NCI-H2196 (cell line): Measurements from ENCODE around the gene GUK1.
A peak's percentile ranks its signal among the peaks of the same experiment; 100 is the strongest.

Source experiments
- DNase-seq: peaks from one replicate; lab custom pipeline; 2025; ENCODE audit not compliant: unreplicated experiment; lab: John Stamatoyannopoulos, UW

Gene GUK1, protein sequence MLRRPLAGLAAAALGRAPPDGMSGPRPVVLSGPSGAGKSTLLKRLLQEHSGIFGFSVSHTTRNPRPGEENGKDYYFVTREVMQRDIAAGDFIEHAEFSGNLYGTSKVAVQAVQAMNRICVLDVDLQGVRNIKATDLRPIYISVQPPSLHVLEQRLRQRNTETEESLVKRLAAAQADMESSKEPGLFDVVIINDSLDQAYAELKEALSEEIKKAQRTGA

DNA sequence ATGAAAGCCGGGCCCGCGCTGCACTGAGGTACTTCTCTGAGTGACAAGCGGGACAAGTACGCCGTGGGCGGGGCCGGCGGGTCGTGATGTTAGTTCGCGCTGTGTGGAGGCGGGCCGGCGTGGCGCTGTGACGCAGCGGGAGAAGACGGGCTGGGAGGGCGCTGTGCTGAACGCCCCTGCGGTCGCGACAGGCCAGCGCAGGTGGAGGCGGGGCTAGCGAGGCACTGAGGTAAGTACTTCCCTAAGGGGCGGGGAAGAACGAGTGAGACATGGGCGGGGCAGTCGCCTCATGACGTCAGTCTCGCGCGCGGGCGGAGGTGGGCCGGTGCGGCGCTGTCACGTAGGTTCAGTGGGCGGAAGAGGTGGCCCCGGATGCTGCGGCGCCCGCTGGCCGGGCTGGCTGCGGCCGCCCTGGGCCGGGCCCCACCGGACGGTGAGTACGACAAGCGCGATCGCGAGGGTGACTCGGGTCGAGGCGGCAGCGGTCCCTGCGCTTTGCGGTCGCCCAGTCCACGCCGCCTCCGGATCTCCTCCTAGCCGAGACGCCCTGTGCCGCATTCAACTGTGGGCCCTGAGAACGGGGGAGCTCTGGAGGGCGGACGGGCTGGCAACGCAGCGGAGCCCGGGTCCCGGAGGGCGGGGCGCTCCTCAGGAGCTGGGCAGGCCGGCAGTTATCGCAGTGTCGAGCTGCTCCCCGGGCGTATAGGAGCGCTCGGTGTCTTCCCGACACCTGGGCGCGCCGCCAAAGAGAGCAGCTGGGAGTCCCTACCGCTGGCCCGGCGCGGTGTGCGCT lies at the start of gene GUK1:
TSS of gene GUK1 (plus strand) at position 349 of the 793 bp plus-strand sequence. CDS start at position 373, 24 bp downstream.
- peak; percentile 99 for DNase-seq

DNA sequence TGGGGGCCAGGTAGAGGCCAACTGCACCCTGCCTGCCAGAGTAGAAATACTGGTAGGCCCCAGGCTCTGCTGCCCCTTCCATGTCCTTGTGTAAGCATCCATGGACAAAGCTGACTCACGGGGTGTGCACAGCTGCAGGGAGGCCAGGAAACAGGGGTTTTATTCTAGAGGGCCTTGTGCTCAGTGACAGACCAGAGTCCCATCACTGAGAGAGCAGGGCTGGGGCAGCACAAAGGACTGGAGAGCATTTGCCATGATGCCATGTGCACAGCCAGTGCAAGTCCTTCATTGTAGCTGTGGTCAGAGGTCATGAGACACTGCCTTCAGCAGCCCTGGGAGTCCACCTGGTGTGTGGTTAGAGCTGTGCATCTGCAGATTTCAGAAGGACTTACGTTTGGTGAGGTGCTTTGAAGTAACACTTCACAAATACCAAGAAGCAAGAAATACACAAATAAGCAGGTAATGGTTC lies 49.4 kb upstream of the GUK1 start:
- no peak for DNase-seq

DNA sequence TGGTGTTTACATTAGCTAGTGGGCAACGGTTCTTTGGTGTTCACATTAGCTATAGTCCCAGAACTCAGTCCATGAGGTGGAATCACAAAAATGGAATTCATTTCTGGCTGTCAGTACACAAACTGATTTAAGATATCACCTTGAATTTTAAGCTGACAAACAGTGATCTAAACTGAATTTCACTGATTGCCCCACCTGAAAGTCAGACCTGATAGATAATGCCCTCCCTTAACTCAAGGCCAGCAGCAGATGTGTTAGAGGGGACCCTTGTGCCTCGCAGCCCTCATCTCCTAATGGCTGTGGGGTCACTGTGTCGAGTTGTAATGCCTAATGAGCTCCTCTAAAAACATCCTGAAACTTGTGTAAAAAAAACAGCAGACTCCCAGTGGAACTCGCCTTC lies 49.0 kb upstream of the GUK1 start:
- no peak for DNase-seq

DNA sequence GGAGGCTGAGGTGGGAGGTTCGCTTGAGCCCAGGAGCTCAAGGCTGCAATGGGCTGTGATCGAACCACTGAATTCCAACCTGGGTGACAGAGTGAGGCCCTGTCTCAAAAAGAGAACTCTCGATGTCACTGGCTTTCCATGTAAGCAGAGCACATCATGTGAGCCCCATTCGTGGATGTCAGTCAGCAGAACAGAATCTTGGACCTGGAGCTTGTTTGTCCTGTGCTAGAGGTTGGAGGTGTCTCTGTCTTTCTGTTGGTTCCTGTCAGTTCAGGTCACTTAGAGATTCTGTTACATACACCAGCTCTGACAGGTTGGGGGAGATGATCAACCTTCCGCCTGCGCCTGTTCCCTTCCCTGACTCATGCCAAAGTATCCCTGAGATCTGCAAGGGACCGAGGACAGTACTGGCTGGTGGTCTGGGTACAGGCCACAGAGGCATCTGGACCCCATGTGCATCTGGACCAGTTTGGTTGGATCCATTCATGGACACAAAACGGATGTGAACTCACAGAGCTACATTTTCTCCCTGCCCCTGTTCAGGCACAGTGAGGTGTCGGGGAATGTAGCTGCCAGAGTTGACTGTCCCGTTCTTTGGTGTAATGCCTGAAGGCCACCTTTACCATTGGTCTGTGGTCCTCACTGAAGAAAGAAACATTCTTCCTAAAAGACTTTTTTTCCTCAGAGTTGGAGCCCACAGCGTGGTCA lies 47.6 kb upstream of the GUK1 start:
- no peak for DNase-seq

DNA sequence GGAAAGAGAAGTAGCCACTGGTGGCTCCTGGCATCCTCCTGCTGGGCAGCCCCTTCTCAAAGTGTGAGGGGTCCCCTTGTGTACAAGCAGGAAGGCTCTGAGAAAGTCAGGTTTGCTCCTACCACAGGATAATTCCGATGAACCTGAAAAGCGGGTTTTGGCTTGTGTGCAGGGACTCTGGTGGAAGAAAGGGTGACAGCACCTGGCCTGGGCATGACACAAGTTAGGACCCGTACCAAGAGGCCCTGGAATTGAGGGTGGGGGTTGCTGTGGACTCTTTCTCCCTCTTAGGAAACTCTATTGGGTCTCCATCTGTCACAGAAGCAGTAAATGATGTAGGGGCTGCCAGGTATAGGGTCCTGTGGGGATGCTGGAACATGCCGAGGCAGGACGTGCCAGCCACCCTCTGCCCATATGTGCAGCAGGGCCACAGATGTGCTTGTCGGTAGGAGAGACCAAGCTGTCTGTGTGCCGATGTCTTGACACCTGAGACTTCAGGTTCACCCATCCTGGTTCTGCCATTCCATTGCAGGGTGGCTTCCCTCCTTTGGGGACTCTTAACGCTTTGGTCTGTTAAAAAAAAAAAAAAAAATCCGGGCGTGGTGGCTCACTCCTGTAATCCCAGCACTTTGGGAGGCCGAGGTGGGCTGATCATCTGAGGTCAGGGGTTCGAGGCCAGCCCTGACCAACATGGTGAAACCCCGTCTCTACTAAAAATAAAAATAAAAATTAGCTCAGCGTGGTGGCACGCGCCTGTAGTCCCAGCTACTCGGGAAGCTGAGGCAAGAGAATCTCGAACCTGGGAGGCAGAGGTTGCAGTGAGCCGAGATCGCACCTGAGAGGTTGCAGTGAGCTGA lies 46.8 kb upstream of the GUK1 start:
- DNase-seq: no peak

DNA sequence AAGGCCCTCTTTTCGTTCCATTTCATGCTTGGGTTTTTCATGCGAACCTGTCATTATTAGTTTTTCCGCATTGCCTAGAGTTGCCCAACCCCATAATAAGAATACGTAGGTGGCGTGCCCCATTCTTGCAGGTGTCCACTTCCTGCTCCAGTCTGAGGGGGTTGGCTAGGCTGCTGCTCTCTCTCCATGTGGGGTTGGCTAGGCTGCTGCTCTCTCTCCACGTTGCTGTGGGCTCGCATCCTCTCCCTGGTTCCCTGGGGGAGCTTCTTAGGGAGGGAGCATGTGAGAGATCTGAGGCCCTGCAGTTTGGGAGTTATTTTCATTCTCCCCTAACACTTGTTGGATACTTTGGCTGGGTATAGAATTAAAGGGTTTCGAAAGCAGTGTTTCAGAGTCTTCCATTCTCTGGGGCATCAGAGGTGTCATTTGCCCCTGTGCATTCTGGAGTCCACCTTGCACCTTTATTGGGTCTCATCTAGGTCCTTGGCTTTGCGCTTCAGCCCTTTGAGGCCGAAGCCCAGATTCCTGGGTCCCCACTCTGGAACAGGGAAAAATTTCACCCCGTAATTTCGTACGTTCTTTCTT lies 45.6 kb upstream of the GUK1 start:
- DNase-seq: no peak

DNA sequence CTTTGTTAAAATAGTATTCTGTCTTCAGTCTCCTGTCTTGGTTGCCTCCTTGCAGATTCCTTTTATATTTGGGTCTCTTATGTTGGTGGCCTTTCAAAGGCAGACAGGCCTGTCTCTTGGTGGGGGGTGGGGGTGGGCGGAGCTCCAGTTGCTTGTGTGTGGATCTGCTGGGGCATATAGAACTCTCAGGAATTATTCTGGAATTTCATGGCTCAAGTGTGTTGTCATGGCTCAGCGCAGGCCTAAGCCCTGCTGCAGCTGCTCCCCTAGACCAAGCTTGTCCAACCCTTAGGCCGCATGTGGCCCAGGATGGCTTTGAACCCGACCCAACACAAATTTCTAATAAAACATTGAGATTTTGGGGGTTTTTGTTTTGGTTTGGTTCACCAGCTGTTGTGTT lies 44.9 kb upstream of the GUK1 start:
- DNase-seq: no peak

DNA sequence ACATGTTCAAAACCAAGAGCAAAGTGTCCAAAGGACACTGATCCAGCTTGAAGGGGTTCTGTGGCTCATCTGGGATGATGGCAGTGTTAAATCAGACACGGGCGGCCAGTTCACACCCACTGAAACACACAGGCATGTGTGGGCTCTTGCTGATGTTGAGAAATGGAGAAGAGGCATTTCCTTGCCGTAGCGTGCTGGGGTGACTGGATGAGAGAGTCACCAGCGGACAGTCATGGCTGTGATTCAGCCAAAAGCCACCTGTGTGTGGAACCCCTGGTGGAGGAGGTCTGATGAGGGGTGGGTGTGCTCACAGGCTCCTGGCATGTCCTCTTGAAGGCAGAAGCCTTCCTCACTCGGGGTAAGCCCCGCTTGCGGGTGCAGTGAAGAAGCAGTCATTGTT lies 44.1 kb upstream of the GUK1 start:
- DNase-seq: no peak

DNA sequence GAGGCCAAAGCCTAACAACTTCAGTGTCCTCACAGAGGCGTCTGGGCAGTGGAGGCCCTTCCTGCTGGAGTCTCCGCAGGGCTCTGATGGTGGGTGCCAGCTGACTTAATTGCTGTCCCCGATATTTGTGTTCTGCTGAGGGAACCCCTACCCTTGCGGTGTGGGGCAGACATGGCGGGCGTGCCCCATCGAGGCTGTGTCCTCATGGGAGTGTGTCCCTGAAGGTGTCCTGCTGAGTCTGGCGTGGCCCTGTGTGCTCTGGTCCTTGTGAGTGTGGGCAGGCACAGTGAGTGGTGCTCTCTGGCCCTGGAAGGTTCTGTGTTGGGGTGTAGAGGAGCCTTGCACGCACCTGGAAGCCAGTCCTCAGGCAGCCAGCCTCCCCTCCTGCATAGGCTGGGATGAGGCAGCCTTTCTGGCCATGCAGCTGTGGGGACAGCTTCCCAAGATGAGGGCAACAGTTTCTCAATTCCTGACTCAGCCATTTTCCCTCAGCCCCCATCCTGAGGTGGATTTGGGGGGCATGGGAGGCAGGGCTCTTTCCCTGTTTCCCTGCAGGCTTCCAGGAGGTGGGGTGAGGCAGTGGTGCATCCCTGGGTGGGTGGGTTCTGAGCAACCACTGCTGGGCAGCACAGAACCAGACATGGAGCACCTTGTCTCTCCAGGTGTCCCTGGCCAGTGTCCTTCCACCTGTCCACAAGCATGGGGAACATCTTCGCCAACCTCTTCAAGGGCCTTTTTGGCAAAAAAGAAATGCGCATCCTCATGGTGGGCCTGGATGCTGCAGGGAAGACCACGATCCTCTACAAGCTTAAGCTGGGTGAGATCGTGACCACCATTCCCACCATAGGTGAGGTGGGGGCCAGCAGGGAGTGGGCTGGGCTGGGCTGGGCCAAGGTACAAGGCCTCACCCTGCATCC lies 43.4 kb upstream of the GUK1 start:
- DNase-seq: no peak

DNA sequence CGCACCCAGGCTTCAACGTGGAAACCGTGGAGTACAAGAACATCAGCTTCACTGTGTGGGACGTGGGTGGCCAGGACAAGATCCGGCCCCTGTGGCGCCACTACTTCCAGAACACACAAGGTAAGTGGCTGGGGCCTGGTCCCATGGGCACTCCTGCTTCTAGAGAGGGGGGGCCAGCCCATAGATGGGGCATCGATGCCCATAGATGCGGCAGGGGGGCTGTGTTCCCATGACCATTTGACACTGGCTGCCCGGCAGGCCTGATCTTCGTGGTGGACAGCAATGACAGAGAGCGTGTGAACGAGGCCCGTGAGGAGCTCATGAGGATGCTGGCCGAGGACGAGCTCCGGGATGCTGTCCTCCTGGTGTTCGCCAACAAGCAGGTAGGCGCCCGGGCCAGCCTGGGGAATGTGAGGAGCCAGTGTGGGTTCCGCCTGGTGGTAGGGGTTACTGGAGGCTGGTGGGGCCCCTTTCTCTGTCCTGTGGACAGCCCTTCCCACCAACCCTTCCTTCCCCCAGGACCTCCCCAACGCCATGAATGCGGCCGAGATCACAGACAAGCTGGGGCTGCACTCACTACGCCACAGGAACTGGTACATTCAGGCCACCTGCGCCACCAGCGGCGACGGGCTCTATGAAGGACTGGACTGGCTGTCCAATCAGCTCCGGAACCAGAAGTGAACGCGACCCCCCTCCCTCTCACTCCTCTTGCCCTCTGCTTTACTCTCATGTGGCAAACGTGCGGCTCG lies 42.6 kb upstream of the GUK1 start:
- no peak for DNase-seq

DNA sequence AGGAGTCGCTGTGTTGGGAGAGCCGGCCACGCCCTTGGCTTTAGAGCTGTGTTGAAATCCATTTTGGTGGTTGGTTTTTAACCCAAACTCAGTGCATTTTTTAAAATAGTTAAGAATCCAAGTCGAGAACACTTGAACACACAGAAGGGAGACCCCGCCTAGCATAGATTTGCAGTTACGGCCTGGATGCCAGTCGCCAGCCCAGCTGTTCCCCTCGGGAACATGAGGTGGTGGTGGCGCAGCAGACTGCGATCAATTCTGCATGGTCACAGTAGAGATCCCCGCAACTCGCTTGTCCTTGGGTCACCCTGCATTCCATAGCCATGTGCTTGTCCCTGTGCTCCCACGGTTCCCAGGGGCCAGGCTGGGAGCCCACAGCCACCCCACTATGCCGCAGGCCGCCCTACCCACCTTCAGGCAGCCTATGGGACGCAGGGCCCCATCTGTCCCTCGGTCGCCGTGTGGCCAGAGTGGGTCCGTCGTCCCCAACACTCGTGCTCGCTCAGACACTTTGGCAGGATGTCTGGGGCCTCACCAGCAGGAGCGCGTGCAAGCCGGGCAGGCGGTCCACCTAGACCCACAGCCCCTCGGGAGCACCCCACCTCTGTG lies 41.7 kb upstream of the GUK1 start:
- DNase-seq: no peak

DNA sequence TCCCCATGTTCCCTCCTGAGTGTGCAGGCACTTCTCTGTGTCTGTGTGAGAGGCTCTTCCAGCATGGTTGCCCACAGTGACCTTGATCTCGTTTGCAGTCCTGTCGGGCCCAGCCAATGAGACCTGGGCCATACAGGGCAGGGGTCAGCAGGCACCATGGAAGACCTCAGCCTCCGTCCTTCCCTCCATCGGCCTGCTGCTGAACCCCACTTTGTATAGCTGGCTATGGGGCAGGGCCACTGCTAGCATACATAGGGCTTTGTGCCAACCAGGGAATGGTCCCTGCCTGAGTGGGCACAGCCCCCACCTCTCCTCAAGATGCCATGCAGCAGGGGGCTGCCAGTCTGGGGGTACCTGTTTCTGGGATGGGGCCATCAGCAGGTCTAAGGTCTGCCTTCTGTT lies 40.7 kb upstream of the GUK1 start:
- no peak for DNase-seq

DNA sequence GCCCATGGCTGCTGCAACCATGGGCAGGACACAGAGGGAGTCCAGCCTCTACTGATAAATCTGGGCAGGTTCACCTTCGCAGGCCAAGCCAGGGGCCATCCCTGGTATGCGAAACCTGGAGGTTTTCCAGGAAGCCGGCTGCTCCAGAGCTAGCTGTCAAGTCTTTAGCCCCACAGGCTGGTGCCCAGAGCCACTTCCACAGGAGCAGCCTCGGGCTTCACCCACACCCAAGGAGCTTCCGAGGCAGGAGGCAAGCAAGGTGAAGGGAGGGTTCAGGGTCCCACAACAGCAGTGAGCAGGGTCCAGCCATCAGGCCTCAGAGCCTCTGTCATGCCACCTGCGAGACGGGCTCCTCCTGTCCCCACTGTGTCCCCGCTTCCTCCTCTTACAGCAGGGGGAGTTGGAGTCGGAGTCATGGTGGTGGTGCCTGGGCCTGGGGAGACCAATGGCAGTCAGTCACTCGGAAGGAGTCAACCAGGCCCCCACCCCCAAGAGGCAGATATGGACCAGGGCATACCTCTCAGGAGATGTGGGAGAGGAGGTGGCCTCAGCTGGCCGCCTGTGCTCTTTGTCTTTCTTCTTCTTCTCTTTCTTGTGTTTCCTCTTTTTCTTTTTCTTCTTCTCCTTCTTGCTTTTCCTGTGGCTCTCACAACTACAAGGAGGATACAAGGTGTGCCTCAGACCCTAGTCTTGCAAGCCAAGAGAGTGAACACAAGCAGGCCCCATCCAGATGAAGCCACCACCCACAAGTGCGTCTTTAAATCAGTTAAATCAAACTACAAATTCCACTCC lies 39.1 kb upstream of the GUK1 start:
- DNase-seq: no peak

DNA sequence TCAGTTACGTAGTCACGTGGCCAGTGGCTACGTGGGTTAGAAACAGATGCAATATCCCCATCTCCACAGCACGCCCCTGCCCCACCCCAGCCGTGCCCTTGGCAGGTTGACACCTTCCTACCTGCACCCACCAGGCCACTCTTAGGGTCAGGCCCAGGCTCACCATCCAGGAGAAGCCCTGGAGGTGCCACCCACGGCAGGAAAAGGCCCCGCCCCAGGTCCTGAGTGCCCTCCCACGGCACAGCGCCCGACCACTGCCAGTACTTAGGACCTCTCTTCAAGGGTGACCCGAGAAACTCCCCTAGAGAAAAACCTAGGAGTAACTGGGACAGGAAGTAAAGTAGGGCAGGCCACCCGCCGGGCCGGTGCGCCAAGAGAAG lies 38.5 kb upstream of the GUK1 start:
- DNase-seq: no peak

DNA sequence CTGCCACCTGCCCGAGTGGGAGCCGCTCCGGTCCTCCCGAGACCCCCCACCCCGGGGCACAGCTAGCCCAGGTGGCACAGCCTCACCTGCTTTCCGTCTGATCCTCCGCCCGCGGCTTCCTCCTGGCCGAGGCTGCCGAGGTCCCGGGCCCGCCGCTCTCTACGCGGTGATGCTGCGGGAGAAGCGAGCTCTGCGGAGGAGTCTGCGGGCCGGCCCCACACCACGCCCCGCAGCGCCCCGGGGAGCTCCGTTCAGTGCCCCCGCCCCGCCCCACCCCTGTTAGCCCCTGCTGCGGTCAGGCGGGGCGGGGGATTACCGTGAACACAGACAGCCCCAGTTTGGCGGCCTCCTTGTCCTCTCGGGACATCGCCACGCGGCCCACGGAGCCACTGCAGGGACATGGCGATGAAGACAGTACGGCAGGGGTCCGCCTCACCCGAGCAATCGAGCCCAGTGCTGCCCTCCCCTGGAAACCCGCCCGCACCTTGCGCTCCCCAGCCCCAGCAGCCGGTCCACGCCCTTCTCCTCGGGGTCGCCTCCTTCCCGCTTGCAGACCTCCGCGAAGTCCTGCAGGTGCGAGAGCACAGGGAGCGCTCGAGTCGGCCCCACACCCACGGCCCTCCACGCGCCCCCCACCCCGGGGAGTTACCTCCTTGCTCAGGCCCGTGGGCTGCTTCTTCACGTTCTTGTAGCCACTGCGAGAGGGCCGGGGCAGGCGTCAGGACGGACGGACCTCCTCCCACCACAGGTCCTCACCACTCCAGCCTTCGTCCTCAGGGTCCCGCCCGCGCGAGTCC lies 37.9 kb upstream of the GUK1 start:
- DNase-seq: no peak

DNA sequence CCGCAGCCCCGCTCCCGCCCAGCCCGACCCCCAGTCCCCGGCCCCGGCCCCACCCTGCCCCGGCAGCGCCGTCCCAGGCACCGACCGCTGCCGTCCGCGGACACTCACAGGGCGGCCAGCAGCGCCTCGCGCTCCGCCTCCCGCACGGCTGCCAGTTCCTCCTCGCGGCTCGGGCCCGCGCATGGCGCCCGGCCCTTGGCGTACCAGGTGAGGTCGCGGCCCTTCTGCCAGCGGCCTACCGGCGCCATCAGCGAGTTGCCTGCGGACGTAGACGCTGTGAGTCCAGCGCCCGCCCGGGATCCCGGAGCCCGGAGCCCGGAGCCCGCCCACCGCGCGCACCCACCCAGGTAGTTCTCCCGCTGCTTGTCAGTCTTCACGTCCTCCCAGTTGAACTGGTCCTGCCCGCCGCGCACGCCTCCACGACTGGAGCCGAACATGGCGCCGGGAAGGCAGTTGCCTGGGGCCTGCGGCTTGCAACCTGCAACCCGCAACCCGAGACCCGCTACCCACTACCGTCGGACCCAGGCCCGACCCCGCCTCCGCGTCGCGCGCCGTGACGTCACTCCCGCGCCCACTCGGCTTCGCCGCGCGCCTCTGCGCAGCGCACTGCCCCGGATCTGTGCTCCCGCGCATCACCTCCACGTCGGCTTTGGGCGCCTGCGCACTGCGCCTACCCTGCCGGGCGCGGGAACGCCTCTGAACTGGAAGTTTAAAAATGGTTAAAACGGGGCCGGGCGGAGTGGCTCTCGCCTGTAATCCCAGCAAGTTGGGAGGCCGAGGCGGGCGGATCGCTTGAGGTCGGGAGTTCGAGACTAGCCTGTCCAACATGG lies 37.1 kb upstream of the GUK1 start, which contains the start of gene C1orf35:
TSS of gene C1orf35 (minus strand) at position 535 of the 830 bp plus-strand sequence. CDS start at position 437, 98 bp downstream.
- peak; percentile 96 for DNase-seq
